Stimulated activated CD4-positive, alpha-beta T cell treated with anti-CD3 and anti-CD28 coated beads, Interleukin-12 subunit alpha, Interleukin-12 subunit beta, amount 100 ng/mL, for 4 hours (primary cell): ENCODE results near the gene ARL3.
A peak's percentile ranks its signal among the peaks of the same experiment; 100 is the strongest.

Experiments
- DNase-seq: peaks from one replicate; pipeline ENCODE4 v3.0.0-alpha.2; 2020

Gene ARL3

DNA sequence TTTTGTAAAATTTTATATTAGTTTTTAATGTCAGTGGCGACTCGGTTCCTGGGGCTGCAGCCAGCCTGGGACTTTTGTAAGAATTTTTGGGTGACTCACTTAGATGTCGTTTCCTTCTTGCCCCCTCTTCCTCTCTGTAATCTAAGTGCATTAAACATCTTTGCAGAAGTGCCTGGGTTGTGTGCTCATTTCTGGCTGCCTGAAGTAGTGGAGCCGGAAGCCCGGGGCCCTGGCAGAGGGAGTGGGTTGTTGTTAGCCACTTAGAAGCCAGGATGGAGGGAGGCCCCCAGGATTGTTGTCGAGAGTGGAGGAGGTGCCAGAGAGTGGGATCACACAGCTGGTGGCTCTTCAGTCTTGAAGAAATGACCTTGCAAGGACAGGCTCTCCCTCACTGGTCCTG is 80.9 kb downstream of the ARL3 start:
- peak; percentile 33 for DNase-seq

DNA sequence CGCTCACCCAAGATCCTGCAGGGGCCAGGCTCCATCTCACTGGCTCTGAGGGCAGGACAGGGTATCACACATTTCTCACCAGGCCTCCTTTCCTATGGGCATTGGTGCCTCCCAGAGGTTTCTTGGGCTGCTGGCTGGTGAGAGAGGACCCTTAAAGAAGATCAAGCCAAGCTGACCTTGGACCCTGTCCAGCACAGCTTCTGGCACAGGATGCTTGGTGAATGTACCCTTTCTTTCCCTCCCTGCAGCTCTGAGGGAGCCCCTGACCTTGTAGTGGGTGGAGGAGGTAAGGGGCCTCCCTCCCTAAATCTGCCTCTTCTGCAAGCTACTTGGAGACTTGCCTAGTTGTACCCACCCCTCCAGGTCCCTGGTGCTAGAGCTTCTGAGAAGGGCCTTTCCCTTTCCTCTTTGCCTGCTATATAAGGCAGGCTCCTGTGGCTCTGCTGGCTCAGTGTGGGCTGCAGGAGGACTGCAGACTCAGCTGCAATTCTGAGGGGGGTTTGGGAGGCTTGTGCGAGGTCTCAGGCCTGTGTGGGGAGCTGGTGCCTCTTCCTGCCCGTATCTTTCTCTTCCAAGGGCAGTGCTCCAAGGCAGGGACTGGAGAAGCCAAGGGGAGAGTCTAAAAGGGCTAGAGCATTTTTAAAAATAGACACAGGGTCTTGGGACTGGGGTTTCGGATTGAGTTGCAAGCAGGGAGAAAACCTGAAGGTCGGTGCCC is 81.6 kb downstream of the ARL3 start:
- no peak for DNase-seq

DNA sequence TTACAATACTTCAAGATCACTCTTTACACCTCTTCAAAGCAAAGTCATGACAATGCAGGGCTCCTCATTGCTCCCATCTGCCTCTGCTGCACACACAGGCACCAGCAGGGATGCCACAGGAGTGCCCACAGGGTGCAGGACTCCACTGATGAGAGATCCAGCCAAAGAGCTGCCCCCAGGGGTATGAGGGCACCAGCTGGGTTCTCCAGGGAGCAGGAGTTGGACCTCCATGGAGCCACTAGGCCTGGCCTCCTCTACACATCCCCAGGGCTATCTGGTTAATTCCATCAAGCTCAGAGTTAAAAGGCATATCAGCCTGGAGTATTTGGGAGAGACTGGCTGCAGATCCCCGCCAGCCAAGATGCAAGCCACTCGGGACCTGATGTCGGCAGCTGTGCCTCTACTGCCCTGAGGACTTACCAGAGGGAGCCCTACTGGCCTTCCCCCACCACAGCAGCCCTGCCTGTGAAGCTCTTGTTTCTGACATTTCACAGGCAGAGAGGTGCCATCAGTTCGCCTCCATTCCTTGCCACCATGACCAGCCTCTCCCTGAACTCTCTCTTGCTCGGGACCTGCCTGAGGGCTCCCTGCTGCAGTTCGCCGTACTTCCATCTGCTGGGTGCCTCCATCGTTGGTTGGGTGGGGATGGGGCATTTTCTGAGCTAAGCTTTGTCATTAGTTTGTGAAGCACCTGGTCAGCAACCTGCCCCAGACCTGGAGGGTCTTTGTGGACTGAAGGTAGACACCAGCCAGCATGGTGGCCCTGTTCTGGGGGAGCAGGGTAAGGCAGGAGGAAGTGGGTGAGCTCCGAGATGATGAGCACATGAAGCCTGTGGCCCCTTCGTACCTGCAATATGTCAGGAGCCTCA is 82.4 kb downstream of the ARL3 start:
- DNase-seq: no peak

GRCh38 chr10:102630663-102631062 is 83.5 kb downstream of the ARL3 start:
- no peak for DNase-seq

- DNase-seq: no peak
These were observed 84.3 kb downstream of the ARL3 start for GRCh38 chr10:102629661-102630614.

- DNase-seq: no peak
These were observed 85.7 kb downstream of the ARL3 start for GRCh38 chr10:102628451-102628911.

- DNase-seq: no peak
These were observed 86.4 kb downstream of the ARL3 start for GRCh38 chr10:102627736-102628293.

- DNase-seq: no peak
These were observed 86.9 kb downstream of the ARL3 start for GRCh38 chr10:102627291-102627735.

DNA sequence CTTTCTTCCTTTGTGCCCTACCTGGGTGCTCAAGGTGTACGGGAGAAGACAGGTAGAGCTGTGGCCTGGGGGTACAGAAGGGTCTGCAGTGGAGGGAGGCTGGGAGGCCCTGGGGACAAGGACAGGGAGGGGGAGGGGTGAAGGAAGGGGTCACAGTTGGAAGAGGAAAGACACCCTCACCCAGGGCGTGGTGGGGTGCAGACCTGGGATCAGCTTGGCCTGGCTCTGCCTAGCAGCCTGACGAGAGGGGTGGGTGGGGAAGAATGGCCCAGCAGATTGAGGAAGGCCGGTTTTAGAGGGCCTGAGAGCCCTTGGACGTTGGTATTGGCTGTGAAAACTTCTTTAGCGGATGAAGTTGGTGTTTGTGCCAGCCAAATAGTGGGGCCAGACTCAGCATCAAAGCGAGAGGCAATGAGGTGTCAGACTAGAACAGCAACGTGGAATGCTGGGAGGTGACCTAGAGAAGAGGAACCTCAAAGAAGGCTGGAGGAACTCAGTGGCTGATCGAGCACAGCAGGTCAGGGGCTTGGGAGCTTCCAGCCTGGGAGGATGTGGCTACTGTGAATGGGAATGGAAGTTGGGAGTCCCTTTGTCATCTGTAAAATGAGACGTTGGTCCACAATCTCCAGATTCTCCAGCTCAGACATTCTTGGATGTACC is 88.0 kb downstream of the ARL3 start:
- no peak for DNase-seq

- no peak for DNase-seq
These were observed 89.2 kb downstream of the ARL3 start for GRCh38 chr10:102624751-102625645.

DNA sequence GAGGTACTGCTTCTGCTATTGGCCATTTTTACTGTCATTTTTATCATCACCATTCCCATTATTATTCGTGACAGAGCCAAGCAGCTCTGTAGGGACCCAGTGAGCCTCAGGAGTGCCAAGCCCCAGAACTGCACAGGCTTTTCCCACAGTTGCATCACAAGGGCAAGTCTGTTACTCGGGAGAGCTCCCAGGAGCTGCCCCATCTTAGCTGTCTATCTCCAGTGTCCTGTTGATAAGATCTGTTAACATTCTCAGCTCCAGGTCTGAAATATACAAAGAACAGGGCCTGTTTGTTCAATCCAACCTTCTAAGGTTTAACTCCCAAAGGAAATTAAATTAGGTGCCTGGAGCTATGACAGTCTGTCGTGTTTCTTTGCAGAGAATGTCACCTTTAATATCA is 90.1 kb downstream of the ARL3 start:
- no peak for DNase-seq
